ENCODE results near the gene ZNF394.
"Not testable (repeated sequence)": the region's sequence is repeated elsewhere in the genome, so short reads cannot be mapped to it uniquely, and the experiment has no call there.

The ZNF394 gene

GRCh38 chr7:99499721-99500636 lies at the start of gene ZNF394:
TSS of gene ZNF394 (minus strand) at chr7:99500281. CDS start at chr7:99500093, 188 bp downstream.
- peak; percentile 85 for DNase-seq (ENCODE audit: low read depth, low spot score)

GRCh38 chr7:99549545-99549944 lies 49.5 kb upstream of the ZNF394 start:
- DNase-seq (ENCODE audit: low read depth, low spot score) = not testable (repeated sequence)

- not testable (repeated sequence) for DNase-seq (ENCODE audit: low read depth, low spot score)
Observed at GRCh38 chr7:99545308-99545707, 45.2 kb upstream of the ZNF394 start.

GRCh38 chr7:99543916-99544315 lies 43.8 kb upstream of the ZNF394 start:
- DNase-seq (ENCODE audit: low read depth, low spot score) = no peak

GRCh38 chr7:99543081-99543671 lies 43.1 kb upstream of the ZNF394 start:
- DNase-seq (ENCODE audit: low read depth, low spot score) = no peak

- no peak for DNase-seq (ENCODE audit: low read depth, low spot score)
Observed at GRCh38 chr7:99541212-99541611, 41.1 kb upstream of the ZNF394 start.

GRCh38 chr7:99540542-99540941 lies 40.5 kb upstream of the ZNF394 start:
- DNase-seq (ENCODE audit: low read depth, low spot score) = no peak

- no peak for DNase-seq (ENCODE audit: low read depth, low spot score)
Observed at GRCh38 chr7:99539213-99539811, 39.2 kb upstream of the ZNF394 start.

GRCh38 chr7:99535667-99536066 lies 35.6 kb upstream of the ZNF394 start:
- DNase-seq (ENCODE audit: low read depth, low spot score) = no peak

- no peak for DNase-seq (ENCODE audit: low read depth, low spot score)
Observed at GRCh38 chr7:99531354-99531765, 31.3 kb upstream of the ZNF394 start.

GRCh38 chr7:99525713-99526440 lies 25.8 kb upstream of the ZNF394 start:
- no peak for DNase-seq (ENCODE audit: low read depth, low spot score)

GRCh38 chr7:99521399-99521798 lies 21.3 kb upstream of the ZNF394 start:
- DNase-seq (ENCODE audit: low read depth, low spot score) = no peak

GRCh38 chr7:99514050-99514449 lies 14.0 kb upstream of the ZNF394 start:
- no peak for DNase-seq (ENCODE audit: low read depth, low spot score)

GRCh38 chr7:99505324-99505662 lies 5.2 kb upstream of the ZNF394 start:
- DNase-seq (ENCODE audit: low read depth, low spot score) = no peak

- DNase-seq (ENCODE audit: low read depth, low spot score) = peak; percentile 94
Observed at GRCh38 chr7:99504603-99505323, 4.7 kb upstream of the ZNF394 start, which contains the start of gene ZKSCAN5. TSS of gene ZKSCAN5 (plus strand) at chr7:99504662. CDS start at chr7:99506045, 1,383 bp downstream.

- no peak for DNase-seq (ENCODE audit: low read depth, low spot score)
Observed at GRCh38 chr7:99504281-99504602, 4.2 kb upstream of the ZNF394 start.

- not testable (repeated sequence) for DNase-seq (ENCODE audit: low read depth, low spot score)
Observed at GRCh38 chr7:99501236-99501635, 1.2 kb upstream of the ZNF394 start.

- DNase-seq (ENCODE audit: low read depth, low spot score) = no peak
Observed at GRCh38 chr7:99500637-99501009, 542 bp upstream of the ZNF394 start.

GRCh38 chr7:99499371-99499720 lies 735 bp downstream of the ZNF394 start:
- no peak for DNase-seq (ENCODE audit: low read depth, low spot score)

- DNase-seq (ENCODE audit: low read depth, low spot score) = no peak
Observed at GRCh38 chr7:99498546-99498944, 1.5 kb downstream of the ZNF394 start.

GRCh38 chr7:99497766-99498545 lies 2.1 kb downstream of the ZNF394 start:
- no peak for DNase-seq (ENCODE audit: low read depth, low spot score)

Measured in activated CD4-positive, CD25-positive, alpha-beta regulatory T cell treated with anti-CD3 and anti-CD28 coated beads, Interleukin-2, amount 50 U/mL, for 16 hours (primary cell).